Measurements from ENCODE around the gene ARL9. TPM values are rescaled to one million over a fixed set of nuclear protein-coding genes. Genes with fewer than 3 reads are reported as not detected.

The ARL9 gene
- polyA plus RNA-seq, 4 donors = 0.35 to 2.1 (median 0.54) TPM; not detected in 1

GRCh38 chr4:56511098-56511497 is 5.5 kb downstream of the ARL9 start:
- H3K4me1 ChIP-seq (ENCODE audit: control insufficient read depth in 3 of 3, insufficient read depth in 2 of 3, low read depth in 1 of 3, low read length in 2 of 3) = peaks cover 0 to 5% (median 2%) of the 10 kb centered on the region in 3 donors
- FAIRE-seq (no peak), DNase-seq (no peak)
- no peaks in the 10 kb centered on the region for H3K9me3 ChIP-seq (ENCODE audit: control insufficient read depth in 2 of 2, insufficient read depth in 1 of 2, low read depth in 1 of 2, low read length in 1 of 2)
- H3K27me3 ChIP-seq (ENCODE audit: control insufficient read depth in 3 of 3, insufficient read depth in 3 of 3, low read length in 3 of 3) = peaks cover 0 to 9% (median 0%) of the 10 kb centered on the region in 3 donors
- no peak overlapping the region for H3K27ac ChIP-seq (ENCODE audit: low read depth in 1 of 3, low read length in 2 of 3)
- no peak overlapping the region for H3K4me3 ChIP-seq (ENCODE audit: low read depth in 1 of 3, low read length in 3 of 3)
- no peaks in the 10 kb centered on the region for H3K36me3 ChIP-seq (ENCODE audit: control insufficient read depth in 3 of 3, insufficient read depth in 2 of 3, low read depth in 1 of 3, low read length in 3 of 3)

GRCh38 chr4:56512166-56512565 is 6.6 kb downstream of the ARL9 start:
- FAIRE-seq (no peak), DNase-seq (no peak)
- no peaks in the 10 kb centered on the region for H3K36me3 ChIP-seq (ENCODE audit: control insufficient read depth in 3 of 3, insufficient read depth in 2 of 3, low read depth in 1 of 3, low read length in 3 of 3)
- no peaks in the 10 kb centered on the region for H3K27me3 ChIP-seq (ENCODE audit: control insufficient read depth in 3 of 3, insufficient read depth in 3 of 3, low read length in 3 of 3)
- no peak overlapping the region for H3K4me3 ChIP-seq (ENCODE audit: low read depth in 1 of 3, low read length in 3 of 3)
- no peaks in the 10 kb centered on the region for H3K9me3 ChIP-seq (ENCODE audit: control insufficient read depth in 2 of 2, insufficient read depth in 1 of 2, low read depth in 1 of 2, low read length in 1 of 2)
- no peaks in the 10 kb centered on the region for H3K4me1 ChIP-seq (ENCODE audit: control insufficient read depth in 3 of 3, insufficient read depth in 2 of 3, low read depth in 1 of 3, low read length in 2 of 3)
- 94 to 96% (median 95%) methylated on average over 1 of the region's 1 CpG for WGBS, 3 donors
- no peak overlapping the region for H3K27ac ChIP-seq (ENCODE audit: low read depth in 1 of 3, low read length in 2 of 3)

- DNase-seq = no peak
- no peak for FAIRE-seq
- H3K27me3 ChIP-seq (ENCODE audit: control insufficient read depth in 3 of 3, insufficient read depth in 3 of 3, low read length in 3 of 3) = peaks cover 0 to 3% (median 0%) of the 10 kb centered on the region in 3 donors
- H3K36me3 ChIP-seq (ENCODE audit: control insufficient read depth in 3 of 3, insufficient read depth in 2 of 3, low read depth in 1 of 3, low read length in 3 of 3) = no peaks in the 10 kb centered on the region
- H3K27ac ChIP-seq (ENCODE audit: low read depth in 1 of 3, low read length in 2 of 3) = no peak overlapping the region
- H3K4me1 ChIP-seq (ENCODE audit: control insufficient read depth in 3 of 3, insufficient read depth in 2 of 3, low read depth in 1 of 3, low read length in 2 of 3) = no peaks in the 10 kb centered on the region
- H3K9me3 ChIP-seq (ENCODE audit: control insufficient read depth in 2 of 2, insufficient read depth in 1 of 2, low read depth in 1 of 2, low read length in 1 of 2) = no peaks in the 10 kb centered on the region
- 65 to 68% (median 66%) methylated on average over 2 of the region's 2 CpGs for WGBS, 3 donors
- H3K4me3 ChIP-seq (ENCODE audit: low read depth in 1 of 3, low read length in 3 of 3) = no peak overlapping the region
Observed at GRCh38 chr4:56513517-56513916, 7.9 kb downstream of the ARL9 start.

- H3K27ac ChIP-seq (ENCODE audit: low read depth in 1 of 3, low read length in 2 of 3) = no peak overlapping the region
- no peaks in the 10 kb centered on the region for H3K36me3 ChIP-seq (ENCODE audit: control insufficient read depth in 3 of 3, insufficient read depth in 2 of 3, low read depth in 1 of 3, low read length in 3 of 3)
- H3K4me3 ChIP-seq (ENCODE audit: low read depth in 1 of 3, low read length in 3 of 3) = peak overlapping the region; percentile 20 to 43 (median 29)
- no peaks in the 10 kb centered on the region for H3K9me3 ChIP-seq (ENCODE audit: control insufficient read depth in 2 of 2, insufficient read depth in 1 of 2, low read depth in 1 of 2, low read length in 1 of 2)
- peaks cover 0 to 6% (median 2%) of the 10 kb centered on the region in 3 donors for H3K4me1 ChIP-seq (ENCODE audit: control insufficient read depth in 3 of 3, insufficient read depth in 2 of 3, low read depth in 1 of 3, low read length in 2 of 3)
- H3K27me3 ChIP-seq (ENCODE audit: control insufficient read depth in 3 of 3, insufficient read depth in 3 of 3, low read length in 3 of 3) = peaks cover 0 to 32% (median 3%) of the 10 kb centered on the region in 3 donors
- DNase-seq = peak; percentile 78 to 80
- no peak for FAIRE-seq
- 3 to 4% (median 3%) methylated on average over 60 to 68 of the region's 68 CpGs for WGBS, 3 donors
Observed at GRCh38 chr4:56530269-56531148, 24.9 kb downstream of the ARL9 start.

- Histone ChIP-seq H3K27ac (ENCODE audit: low read depth in 1 of 3, low read length in 2 of 3) (no peak overlapping the region), H3K27me3 (ENCODE audit: control insufficient read depth in 3 of 3, insufficient read depth in 3 of 3, low read length in 3 of 3) (peaks cover 0 to 32% (median 3%) of the 10 kb centered on the region in 3 donors), H3K36me3 (ENCODE audit: control insufficient read depth in 3 of 3, insufficient read depth in 2 of 3, low read depth in 1 of 3, low read length in 3 of 3) (no peaks in the 10 kb centered on the region), H3K9me3 (ENCODE audit: control insufficient read depth in 2 of 2, insufficient read depth in 1 of 2, low read depth in 1 of 2, low read length in 1 of 2) (no peaks in the 10 kb centered on the region), H3K4me3 (ENCODE audit: low read depth in 1 of 3, low read length in 3 of 3) (peak overlapping the region in 2 of 3 donors; percentile 29 to 43), H3K4me1 (ENCODE audit: control insufficient read depth in 3 of 3, insufficient read depth in 2 of 3, low read depth in 1 of 3, low read length in 2 of 3) (peaks cover 0 to 6% (median 2%) of the 10 kb centered on the region in 3 donors)
- no peak for FAIRE-seq
- 26 to 40% (median 36%) methylated on average over 11 of the region's 11 CpGs for WGBS, 3 donors
- DNase-seq = peak in 1 of 2 donors; percentile 2
Observed at GRCh38 chr4:56531149-56531770, 25.7 kb downstream of the ARL9 start.

GRCh38 chr4:56531823-56532222 is 26.2 kb downstream of the ARL9 start:
- Histone ChIP-seq H3K9me3 (ENCODE audit: control insufficient read depth in 2 of 2, insufficient read depth in 1 of 2, low read depth in 1 of 2, low read length in 1 of 2) (no peaks in the 10 kb centered on the region), H3K27me3 (ENCODE audit: control insufficient read depth in 3 of 3, insufficient read depth in 3 of 3, low read length in 3 of 3) (peaks cover 0 to 32% (median 3%) of the 10 kb centered on the region in 3 donors), H3K36me3 (ENCODE audit: control insufficient read depth in 3 of 3, insufficient read depth in 2 of 3, low read depth in 1 of 3, low read length in 3 of 3) (no peaks in the 10 kb centered on the region), H3K4me3 (ENCODE audit: low read depth in 1 of 3, low read length in 3 of 3) (no peak overlapping the region), H3K4me1 (ENCODE audit: control insufficient read depth in 3 of 3, insufficient read depth in 2 of 3, low read depth in 1 of 3, low read length in 2 of 3) (peaks cover 0 to 6% (median 2%) of the 10 kb centered on the region in 3 donors), H3K27ac (ENCODE audit: low read depth in 1 of 3, low read length in 2 of 3) (no peak overlapping the region)
- 79 to 84% (median 81%) methylated on average over 4 of the region's 4 CpGs for WGBS, 3 donors
- peak in 1 of 2 donors; percentile 18 for DNase-seq
- no peak for FAIRE-seq

GRCh38 chr4:56532239-56532638 is 26.6 kb downstream of the ARL9 start:
- H3K4me3 ChIP-seq (ENCODE audit: low read depth in 1 of 3, low read length in 3 of 3) = no peak overlapping the region
- H3K27me3 ChIP-seq (ENCODE audit: control insufficient read depth in 3 of 3, insufficient read depth in 3 of 3, low read length in 3 of 3) = peaks cover 0 to 32% (median 3%) of the 10 kb centered on the region in 3 donors
- H3K9me3 ChIP-seq (ENCODE audit: control insufficient read depth in 2 of 2, insufficient read depth in 1 of 2, low read depth in 1 of 2, low read length in 1 of 2) = no peaks in the 10 kb centered on the region
- H3K4me1 ChIP-seq (ENCODE audit: control insufficient read depth in 3 of 3, insufficient read depth in 2 of 3, low read depth in 1 of 3, low read length in 2 of 3) = peaks cover 0 to 6% (median 2%) of the 10 kb centered on the region in 3 donors
- FAIRE-seq (no peak), DNase-seq (no peak)
- WGBS, 3 donors = 46 to 91% (median 64%) methylated on average over 2 of the region's 2 CpGs
- no peaks in the 10 kb centered on the region for H3K36me3 ChIP-seq (ENCODE audit: control insufficient read depth in 3 of 3, insufficient read depth in 2 of 3, low read depth in 1 of 3, low read length in 3 of 3)
- no peak overlapping the region for H3K27ac ChIP-seq (ENCODE audit: low read depth in 1 of 3, low read length in 2 of 3)

GRCh38 chr4:56535915-56536314 is 30.3 kb downstream of the ARL9 start:
- FAIRE-seq (no peak), DNase-seq (no peak)
- Histone ChIP-seq H3K27ac (ENCODE audit: low read depth in 1 of 3, low read length in 2 of 3) (no peak overlapping the region), H3K36me3 (ENCODE audit: control insufficient read depth in 3 of 3, insufficient read depth in 2 of 3, low read depth in 1 of 3, low read length in 3 of 3) (no peaks in the 10 kb centered on the region), H3K27me3 (ENCODE audit: control insufficient read depth in 3 of 3, insufficient read depth in 3 of 3, low read length in 3 of 3) (peaks cover 0 to 24% (median 3%) of the 10 kb centered on the region in 3 donors), H3K4me3 (ENCODE audit: low read depth in 1 of 3, low read length in 3 of 3) (no peak overlapping the region), H3K4me1 (ENCODE audit: control insufficient read depth in 3 of 3, insufficient read depth in 2 of 3, low read depth in 1 of 3, low read length in 2 of 3) (peaks cover 0 to 3% (median 0%) of the 10 kb centered on the region in 3 donors), H3K9me3 (ENCODE audit: control insufficient read depth in 2 of 2, insufficient read depth in 1 of 2, low read depth in 1 of 2, low read length in 1 of 2) (no peaks in the 10 kb centered on the region)
- 75 to 87% (median 84%) methylated on average over 7 of the region's 7 CpGs for WGBS, 3 donors

Measured in small intestine (tissue), 7 donors.